Measurements from ENCODE around the gene HADH. TPM values are rescaled to one million over a fixed set of nuclear protein-coding genes. Genes with fewer than 3 reads are reported as not detected.
A peak's percentile ranks its signal among the peaks of the same experiment; 100 is the strongest.

HADH gene
- total RNA-seq, 2 experiments from 2014 or later = 31.2 to 78.7 TPM

DNA sequence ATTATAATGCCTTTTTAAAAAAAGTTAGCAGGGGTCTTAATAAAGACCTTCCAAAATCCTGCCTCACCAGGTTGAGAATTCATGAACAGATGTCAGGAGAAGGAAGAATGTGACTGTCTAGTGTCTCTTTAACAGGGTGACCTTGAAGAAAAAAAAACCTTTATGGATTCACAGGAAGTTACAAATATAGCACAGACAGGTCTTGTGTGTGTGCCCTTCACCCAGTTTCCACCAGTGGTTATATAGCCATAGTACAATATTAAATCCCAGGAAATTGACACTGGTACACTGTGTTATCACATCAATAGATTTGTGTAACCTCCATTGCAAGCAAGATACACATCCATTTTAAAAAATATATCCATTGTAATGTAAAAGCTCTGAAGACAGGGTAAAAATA lies 43.7 kb downstream of the HADH start:
- TF ChIP-seq, protein P1, sequence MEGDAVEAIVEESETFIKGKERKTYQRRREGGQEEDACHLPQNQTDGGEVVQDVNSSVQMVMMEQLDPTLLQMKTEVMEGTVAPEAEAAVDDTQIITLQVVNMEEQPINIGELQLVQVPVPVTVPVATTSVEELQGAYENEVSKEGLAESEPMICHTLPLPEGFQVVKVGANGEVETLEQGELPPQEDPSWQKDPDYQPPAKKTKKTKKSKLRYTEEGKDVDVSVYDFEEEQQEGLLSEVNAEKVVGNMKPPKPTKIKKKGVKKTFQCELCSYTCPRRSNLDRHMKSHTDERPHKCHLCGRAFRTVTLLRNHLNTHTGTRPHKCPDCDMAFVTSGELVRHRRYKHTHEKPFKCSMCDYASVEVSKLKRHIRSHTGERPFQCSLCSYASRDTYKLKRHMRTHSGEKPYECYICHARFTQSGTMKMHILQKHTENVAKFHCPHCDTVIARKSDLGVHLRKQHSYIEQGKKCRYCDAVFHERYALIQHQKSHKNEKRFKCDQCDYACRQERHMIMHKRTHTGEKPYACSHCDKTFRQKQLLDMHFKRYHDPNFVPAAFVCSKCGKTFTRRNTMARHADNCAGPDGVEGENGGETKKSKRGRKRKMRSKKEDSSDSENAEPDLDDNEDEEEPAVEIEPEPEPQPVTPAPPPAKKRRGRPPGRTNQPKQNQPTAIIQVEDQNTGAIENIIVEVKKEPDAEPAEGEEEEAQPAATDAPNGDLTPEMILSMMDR (conservative IDR thresholded peaks at IDR 0.05; ENCODE audit: low read length) = no peak
- TF ChIP-seq EZH2phosphoT487 (IDR thresholded peaks at IDR 0.05; ENCODE audit: borderline replicate concordance, low read depth, low read length) = no peak
- DNase-seq (ENCODE audit: low spot score) = peak; percentile 50
- ChIA-PET CTCF (ENCODE audit: unreplicated experiment) (no interaction called here), POLR2A (interaction anchor here (0.6 to 13.4 kb wide), 9 partner anchors 10 to 532 kb away, joined by 3 to 205 read pairs (median 4); partner anchors contain the start of gene LEF1)
- intact Hi-C loops (cut with micrococcal nuclease; ENCODE audit: unreplicated experiment) = loop anchor here (5.0 kb wide), 1 partner anchor 324 kb away; no protein-coding TSS in a partner anchor
- Histone ChIP-seq H3K9me3 (ENCODE audit: low read length) (peaks cover 10% of the 10 kb centered on the region; the same call in 1 of the 2 replicates), H2AFZ (ENCODE audit: low read length) (peak overlapping the region; percentile 22; the same call in 1 of the 2 replicates), H3K27ac (ENCODE audit: low read depth, low read length, poor library complexity, severe bottlenecking) (peak overlapping the region; percentile 100), H4K20me1 (ENCODE audit: insufficient read depth, low read length) (no peaks in the 10 kb centered on the region), H3K36me3 (ENCODE audit: insufficient read depth, low read length) (peaks cover 54% of the 10 kb centered on the region), H3K4me1 (ENCODE audit: insufficient read depth, low read length, poor library complexity, severe bottlenecking) (peaks cover 98% of the 10 kb centered on the region), H3K9me2 (ENCODE audit: insufficient read depth, low read length) (no peaks in the 10 kb centered on the region), H3K79me2 (ENCODE audit: insufficient read depth, low read depth, low read length) (peaks cover 16% of the 10 kb centered on the region; the same call in 1 of the 2 replicates), H3K4me2 (ENCODE audit: low read length) (peak overlapping the region; percentile 90), H3K4me3 (ENCODE audit: low read depth, low read length, poor library complexity, severe bottlenecking) (peak overlapping the region; percentile 8)
- no TSS peak for BruUV-seq (replicated peaks)

DNA sequence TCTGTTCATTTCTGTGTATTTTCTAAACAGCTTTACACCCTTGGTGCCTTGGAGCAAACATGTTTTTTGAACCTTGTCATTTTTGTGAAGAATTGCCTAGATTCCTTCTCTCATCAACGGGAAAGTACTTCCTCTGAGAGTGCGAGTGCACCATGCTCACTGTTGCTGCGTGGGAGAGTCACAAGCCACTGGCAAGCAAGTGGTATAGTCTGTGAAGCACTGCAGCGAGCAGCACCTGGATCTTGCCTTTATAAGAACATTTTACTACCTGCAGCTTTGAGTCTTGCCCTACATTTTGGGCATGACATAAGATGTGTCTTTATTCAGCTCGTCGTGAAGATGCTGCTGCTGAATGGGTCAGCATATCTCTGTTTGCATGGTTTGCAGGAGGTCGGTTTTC lies 44.9 kb downstream of the HADH start:
- no TSS peak for BruUV-seq (replicated peaks)
- intact Hi-C loops (cut with micrococcal nuclease; ENCODE audit: unreplicated experiment) = loop anchor here (2.0 to 5.0 kb wide), 2 partner anchors 46 to 323 kb away; partner anchors contain the start of gene HADH
- Histone ChIP-seq H4K20me1 (ENCODE audit: insufficient read depth, low read length) (no peaks in the 10 kb centered on the region), H3K36me3 (ENCODE audit: insufficient read depth, low read length) (peaks cover 45% of the 10 kb centered on the region), H3K4me3 (ENCODE audit: low read depth, low read length, poor library complexity, severe bottlenecking) (peak overlapping the region; percentile 64), H3K27ac (ENCODE audit: low read depth, low read length, poor library complexity, severe bottlenecking) (peak overlapping the region; percentile 100), H3K79me2 (ENCODE audit: insufficient read depth, low read depth, low read length) (peaks cover 24% of the 10 kb centered on the region; the same call in 1 of the 2 replicates), H2AFZ (ENCODE audit: low read length) (peak overlapping the region; percentile 22; the same call in 1 of the 2 replicates), H3K4me1 (ENCODE audit: insufficient read depth, low read length, poor library complexity, severe bottlenecking) (peaks cover 98% of the 10 kb centered on the region), H3K9me3 (ENCODE audit: low read length) (peaks cover 10% of the 10 kb centered on the region; the same call in 1 of the 2 replicates), H3K9me2 (ENCODE audit: insufficient read depth, low read length) (no peaks in the 10 kb centered on the region), H3K4me2 (ENCODE audit: low read length) (peak overlapping the region; percentile 90)
- ChIA-PET CTCF (ENCODE audit: unreplicated experiment) (interaction anchor here (0.6 to 1.9 kb wide), 3 partner anchors 9 to 125 kb away, joined by 3 to 7 read pairs (median 3); no protein-coding TSS in a partner anchor), POLR2A (interaction anchor here (0.5 to 13.4 kb wide), 17 partner anchors 9 to 585 kb away, joined by 3 to 205 read pairs (median 5); partner anchors contain the start of gene LEF1)
- no peak for TF ChIP-seq EZH2phosphoT487 (IDR thresholded peaks at IDR 0.05; ENCODE audit: borderline replicate concordance, low read depth, low read length)
- TF ChIP-seq, protein P1 (conservative IDR thresholded peaks at IDR 0.05; ENCODE audit: low read length) = no peak
- peak; percentile 59 for DNase-seq (ENCODE audit: low spot score)
